Limb (tissue), 2 donors: ENCODE results near the gene IDI2.
A peak's percentile ranks its signal among the peaks of the same experiment; 100 is the strongest.
"Not testable (repeated sequence)": the region's sequence is repeated elsewhere in the genome, so short reads cannot be mapped to it uniquely, and the experiment has no call there.

ENCODE experiments used
- DNase-seq, 2 donors: peaks; one replicate each; pipeline ENCODE4 v3.0.0-alpha.2; 2016; ENCODE audit errors: extremely low spot score in 2 of 2

IDI2 gene

GRCh38 chr10:1025683-1026082 lies at the start of gene IDI2:
Gene IDI2 (minus strand): TSS chr10:1025859. CDS start chr10:1024723, 1,136 bp downstream.
- no peak for DNase-seq

GRCh38 chr10:1074748-1075308 lies 49.2 kb upstream of the IDI2 start:
- DNase-seq, result no peak

GRCh38 chr10:1074052-1074747 lies 48.5 kb upstream of the IDI2 start:
- no peak for DNase-seq

- DNase-seq, result no peak
These were observed 45.3 kb upstream of the IDI2 start for GRCh38 chr10:1070919-1071318.

GRCh38 chr10:1068380-1069361 lies 43.0 kb upstream of the IDI2 start:
- DNase-seq, result no peak

- not testable (repeated sequence) for DNase-seq
These were observed 41.1 kb upstream of the IDI2 start for GRCh38 chr10:1066734-1067133.

GRCh38 chr10:1064964-1065247 lies 39.2 kb upstream of the IDI2 start:
- no peak for DNase-seq

GRCh38 chr10:1063232-1063865 lies 37.7 kb upstream of the IDI2 start:
- no peak for DNase-seq

- no peak for DNase-seq
These were observed 36.5 kb upstream of the IDI2 start for GRCh38 chr10:1061930-1062774.

GRCh38 chr10:1059902-1060301 lies 34.2 kb upstream of the IDI2 start:
- DNase-seq, result no peak

- DNase-seq, result no peak
These were observed 32.4 kb upstream of the IDI2 start for GRCh38 chr10:1058017-1058416.

- DNase-seq, result no peak
These were observed 31.5 kb upstream of the IDI2 start for GRCh38 chr10:1057106-1057657.

- DNase-seq, result peak; percentile 69 to 93
These were observed 30.9 kb upstream of the IDI2 start, which contains the start of gene WDR37 for GRCh38 chr10:1056326-1057105. Gene WDR37 (plus strand): TSS chr10:1056385. CDS start chr10:1072156, 15,771 bp downstream.

GRCh38 chr10:1054684-1055083 lies 29.0 kb upstream of the IDI2 start:
- DNase-seq, result no peak

- no peak for DNase-seq
These were observed 24.9 kb upstream of the IDI2 start for GRCh38 chr10:1050554-1050953.

- no peak for DNase-seq
These were observed 24.5 kb upstream of the IDI2 start for GRCh38 chr10:1050145-1050544.

GRCh38 chr10:1049425-1049958 lies 23.8 kb upstream of the IDI2 start:
- DNase-seq, result no peak

- peak; percentile 97 to 100 for DNase-seq
These were observed 23.2 kb upstream of the IDI2 start, which contains the start of gene IDI1 for GRCh38 chr10:1048732-1049424. Gene IDI1 (minus strand): TSS chr10:1049119. CDS start chr10:1049003, 116 bp downstream.

GRCh38 chr10:1048349-1048731 lies 22.7 kb upstream of the IDI2 start:
- DNase-seq, result no peak
